Measurements from ENCODE around the gene NOXA1.
"Not testable (repeated sequence)": the region's sequence is repeated elsewhere in the genome, so short reads cannot be mapped to it uniquely, and the experiment has no call there.

The NOXA1 gene

DNA sequence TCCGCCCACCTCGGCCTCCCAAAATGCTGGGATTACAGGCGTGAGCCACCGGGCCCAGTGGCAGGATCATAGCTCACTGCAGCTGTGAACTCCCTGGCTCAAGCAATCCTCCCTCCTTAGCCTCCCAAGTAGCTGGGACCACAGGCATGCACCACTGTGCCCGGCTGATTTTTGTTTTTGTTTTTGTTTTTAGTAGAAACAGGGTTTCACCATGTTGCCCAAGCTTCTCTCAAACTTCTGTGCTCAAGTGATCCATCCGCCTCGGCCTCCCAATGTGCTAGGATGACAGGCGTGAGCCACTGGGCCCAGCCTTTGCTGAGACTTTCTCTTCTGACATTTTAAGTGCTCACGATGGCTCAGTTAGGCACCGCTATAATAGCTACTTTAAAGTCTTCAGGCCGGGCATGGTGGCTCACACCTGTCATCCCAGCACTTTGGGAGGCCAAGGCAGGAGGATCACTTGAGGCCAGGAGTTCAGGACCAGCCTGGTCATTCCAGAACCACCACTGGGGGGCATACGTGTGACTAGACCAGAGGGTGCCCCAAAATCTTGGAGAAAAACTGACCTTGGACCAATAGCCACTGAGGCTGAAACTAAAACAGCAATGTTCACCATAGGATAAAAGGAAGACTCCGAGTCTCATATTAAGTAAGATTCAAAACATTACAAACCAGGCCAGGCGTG, 21.1 kb downstream of the NOXA1 start:
- no peak for DNase-seq

- DNase-seq = peak; percentile 71
Measured at GRCh38 chr9:137445275-137445807, 22.1 kb downstream of the NOXA1 start.

DNA sequence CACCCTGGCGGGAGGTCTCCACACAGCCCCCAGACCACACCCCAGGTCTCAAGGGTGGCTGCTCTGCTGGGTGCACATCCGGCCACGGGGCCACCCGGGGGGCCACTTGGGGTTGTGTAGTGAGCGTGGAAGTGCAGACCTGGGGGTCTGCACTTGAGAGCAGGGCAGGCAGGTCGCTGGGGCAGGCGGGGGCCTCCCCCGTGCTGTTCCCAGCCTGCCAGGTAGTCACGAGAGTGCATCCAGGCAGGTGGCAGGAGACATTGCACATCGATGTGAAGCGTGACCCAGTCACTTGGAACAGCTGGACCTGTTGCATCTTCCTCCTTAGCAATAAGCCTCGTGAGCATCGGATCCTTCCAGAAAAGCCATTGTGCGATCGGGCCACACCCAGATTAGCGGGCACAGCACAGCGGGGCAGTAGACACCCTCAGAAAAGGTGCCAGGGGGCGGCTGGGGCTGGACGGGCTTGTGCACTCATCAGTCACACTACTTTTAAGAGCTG, 22.8 kb downstream of the NOXA1 start:
- DNase-seq = no peak

DNA sequence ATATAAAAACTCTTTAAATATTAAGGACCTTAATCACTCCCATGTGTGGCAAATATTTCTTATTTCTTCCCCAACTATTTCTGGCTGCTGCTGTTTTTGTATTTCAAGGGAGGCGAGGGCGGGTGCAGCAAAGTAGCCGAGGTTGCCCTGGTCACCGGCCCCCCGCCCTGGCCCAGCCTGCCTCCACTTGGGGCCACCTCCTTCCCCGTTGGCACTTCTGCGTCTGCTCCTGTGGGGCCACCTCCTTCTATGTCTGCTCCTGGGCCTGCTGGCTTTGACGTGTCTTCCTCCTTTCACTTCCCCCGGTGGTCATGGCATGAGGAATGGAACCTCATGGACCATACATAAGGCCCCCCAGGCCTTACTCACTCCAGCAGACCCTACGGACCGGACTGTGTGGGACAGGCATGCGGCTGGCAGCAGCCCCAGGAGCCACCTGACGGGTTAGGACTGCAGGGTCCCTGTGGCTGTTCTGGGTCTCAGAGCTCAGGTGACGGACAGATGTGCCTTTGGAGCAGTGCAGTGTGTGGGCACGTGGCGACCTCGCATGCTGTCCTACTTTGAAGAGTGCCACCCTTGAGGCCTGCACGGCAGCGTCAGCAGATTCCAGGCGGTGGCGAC, 23.8 kb downstream of the NOXA1 start:
- no peak for DNase-seq

DNA sequence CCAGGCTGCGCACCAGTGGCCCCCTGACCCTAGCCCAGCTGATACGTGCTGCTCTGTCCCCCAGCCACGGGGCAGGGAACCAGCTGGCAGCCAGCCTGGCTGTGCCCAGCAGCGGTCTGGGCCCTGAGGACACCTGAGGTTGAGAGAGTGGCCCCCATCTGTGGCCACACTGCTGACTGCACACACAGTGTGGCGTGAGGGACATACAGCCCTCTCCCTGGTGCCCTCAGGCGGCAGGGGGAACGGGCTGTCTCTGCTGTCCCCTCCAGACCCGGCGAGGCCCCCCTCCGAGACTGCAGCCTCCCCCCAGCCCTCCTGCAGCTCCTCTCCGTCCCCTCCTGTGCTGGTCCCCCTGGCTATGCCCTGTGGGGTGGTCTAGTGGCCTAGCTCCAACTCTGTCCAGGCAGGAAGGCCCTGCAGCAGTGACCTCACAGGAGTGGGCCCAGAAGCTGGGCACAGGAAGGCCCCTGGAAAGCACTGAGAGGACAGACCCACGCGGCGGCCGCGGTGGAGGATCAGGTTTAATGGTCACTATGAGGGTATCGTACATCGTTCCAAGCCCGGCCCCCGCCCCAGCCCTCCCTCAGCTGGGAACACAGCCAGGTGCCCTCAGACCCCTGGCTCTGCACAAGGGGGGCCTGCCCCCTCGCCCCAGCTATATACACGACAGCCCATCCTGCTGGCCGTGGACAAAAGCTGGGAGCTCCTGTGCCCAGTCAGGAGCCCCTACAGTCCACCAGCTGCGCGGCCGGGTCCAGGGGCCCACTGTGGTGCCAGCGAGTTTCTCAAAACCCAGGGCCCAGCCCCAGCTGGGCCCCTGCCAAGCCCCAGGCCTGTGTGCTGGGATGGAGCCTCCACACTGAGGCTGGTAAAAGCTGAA, 24.8 kb downstream of the NOXA1 start:
- no peak for DNase-seq

DNA sequence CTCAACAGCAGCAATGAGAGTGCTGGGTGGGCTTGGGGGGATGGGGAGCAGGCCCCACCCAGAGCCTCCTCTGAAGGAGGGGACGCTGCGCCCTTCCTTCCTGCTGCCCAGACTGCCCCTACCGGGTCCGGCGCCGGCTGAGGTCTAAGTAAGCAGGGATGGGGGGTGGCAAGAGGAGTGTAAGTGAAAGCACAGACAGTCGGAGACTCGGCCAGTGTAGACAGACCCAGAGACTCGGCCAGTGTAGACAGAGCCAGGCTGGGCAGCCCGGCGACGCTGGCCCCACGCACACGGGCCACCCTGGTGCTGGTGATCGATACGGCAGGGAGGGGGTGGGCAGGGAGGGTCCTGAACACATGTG, 25.4 kb downstream of the NOXA1 start:
- DNase-seq = no peak

GRCh38 chr9:137449081-137449844, 26.1 kb downstream of the NOXA1 start:
- no peak for DNase-seq

DNA sequence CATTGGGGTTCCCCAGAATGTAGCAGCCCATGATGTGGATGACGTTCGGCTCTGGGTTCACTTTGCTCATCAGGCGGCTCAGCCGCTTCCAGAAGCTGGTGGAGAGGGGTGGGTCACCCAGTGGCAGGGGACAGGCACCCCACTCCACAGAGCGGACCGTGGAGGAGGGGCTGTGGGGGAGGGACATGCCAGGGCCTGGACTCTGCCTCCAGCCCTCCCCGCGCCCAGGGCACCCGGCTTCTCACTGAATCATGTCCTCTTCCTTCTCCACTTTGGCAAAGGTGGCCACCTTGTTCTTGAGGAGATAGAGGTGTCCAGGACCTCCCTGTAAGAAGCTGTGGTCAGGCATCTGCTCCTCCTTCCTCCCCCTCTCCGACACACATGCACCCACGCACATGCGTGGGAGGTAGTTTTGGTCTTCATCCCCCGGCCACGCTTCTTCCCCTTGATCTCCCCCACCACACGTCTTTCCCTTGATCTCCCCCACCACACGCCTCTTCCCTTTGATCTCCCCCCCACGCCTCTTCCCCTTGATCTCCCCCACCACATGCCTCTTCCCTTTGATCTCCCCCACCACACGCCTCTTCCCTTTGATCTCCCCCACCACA, 26.8 kb downstream of the NOXA1 start:
- no peak for DNase-seq

GRCh38 chr9:137450539-137451222, 27.5 kb downstream of the NOXA1 start:
- not testable (repeated sequence) for DNase-seq

- not testable (repeated sequence) for DNase-seq
Measured at GRCh38 chr9:137451264-137452005, 28.2 kb downstream of the NOXA1 start.

GRCh38 chr9:137452006-137452760, 29.0 kb downstream of the NOXA1 start:
- DNase-seq = no peak

DNA sequence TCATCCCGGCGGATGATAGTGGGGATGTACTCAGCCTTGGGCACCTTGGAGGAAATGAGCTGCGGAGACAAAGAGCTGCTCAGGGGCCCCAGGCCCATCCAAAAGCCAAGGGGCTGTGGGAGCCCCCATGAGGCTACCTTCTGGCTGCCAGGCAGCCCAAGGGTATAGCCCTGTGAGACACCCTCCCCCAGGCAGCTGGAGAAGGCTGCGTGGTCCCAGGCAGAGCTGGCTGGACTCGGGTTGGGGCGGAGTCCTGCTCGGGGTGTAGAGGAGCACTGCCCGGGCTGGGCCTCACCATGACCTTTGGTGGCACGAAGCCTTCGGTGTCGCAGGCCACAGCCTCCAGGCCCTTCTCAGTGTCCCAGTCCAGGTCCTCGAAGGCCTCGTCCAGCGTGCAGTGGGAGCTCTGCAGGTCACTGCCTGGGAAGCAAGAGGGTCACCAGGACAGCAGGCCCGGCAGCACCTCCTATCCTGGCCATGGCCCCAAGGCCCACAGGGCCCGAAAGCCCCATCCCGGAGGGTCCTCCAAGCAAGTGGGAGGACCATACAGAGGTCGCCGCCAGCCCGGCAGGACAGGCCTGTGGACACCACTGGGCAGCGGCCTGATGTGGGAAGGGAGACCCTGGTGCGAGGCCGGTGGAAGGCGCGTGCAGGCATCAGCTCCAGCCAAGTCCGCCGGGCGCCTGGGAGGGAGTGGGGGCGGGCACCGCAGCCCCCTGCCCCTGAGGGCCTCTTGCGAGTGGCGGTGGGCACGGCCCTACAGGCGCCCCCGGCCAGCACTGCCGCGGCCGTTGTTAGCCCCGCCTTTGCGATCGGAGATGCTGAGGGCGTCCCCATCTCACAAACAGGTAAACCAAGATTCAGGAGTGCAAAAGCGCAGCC, 29.8 kb downstream of the NOXA1 start:
- DNase-seq = no peak

GRCh38 chr9:137453643-137454081, 30.5 kb downstream of the NOXA1 start:
- no peak for DNase-seq

GRCh38 chr9:137454145-137454596, 31.0 kb downstream of the NOXA1 start:
- DNase-seq = no peak

GRCh38 chr9:137454597-137455358, 31.6 kb downstream of the NOXA1 start:
- DNase-seq = no peak

DNA sequence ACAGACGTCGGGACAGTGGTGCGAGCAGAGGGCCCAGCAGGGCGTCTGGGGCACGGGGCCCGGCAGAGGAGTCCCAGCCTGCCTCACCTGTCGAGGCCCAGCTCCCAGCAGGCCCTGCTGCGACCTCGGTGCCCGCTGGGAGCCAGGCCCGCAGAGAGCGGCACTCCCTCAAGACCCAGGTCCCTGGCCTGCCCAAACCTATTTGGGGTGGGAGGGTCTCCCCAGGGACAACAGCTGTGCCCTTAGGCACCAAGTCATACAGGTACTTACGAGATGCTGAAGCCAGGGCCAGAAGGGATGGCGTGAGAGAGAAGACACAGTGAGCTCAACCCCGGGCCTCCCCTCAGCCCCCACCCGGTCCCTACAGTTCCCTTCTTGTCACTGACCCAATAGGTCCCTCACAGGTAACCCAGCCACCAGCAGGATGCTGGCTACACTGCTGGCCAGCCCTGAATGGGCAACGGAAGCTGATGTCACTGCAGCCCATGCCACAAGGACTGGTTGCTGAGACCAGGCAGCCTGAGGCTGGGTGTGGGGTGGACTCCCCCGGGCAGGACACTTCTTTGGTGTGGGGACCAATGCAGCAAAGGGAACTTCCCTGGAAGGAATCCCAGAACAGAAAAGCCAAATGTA, 32.3 kb downstream of the NOXA1 start:
- DNase-seq = no peak

GRCh38 chr9:137456061-137456863, 33.1 kb downstream of the NOXA1 start:
- no peak for DNase-seq

Measured in NCI-H2107 (cell line).